Adrenal gland (tissue), 5 donors: Measurements from ENCODE around the gene FHAD1.

Source experiments
- POLR2A ChIP-seq, 2 donors: fragments of 450-650 bp; IDR thresholded peaks; one replicate each; pipeline ENCODE4 v1.6.1; 2017; ENCODE audit warnings: antibody characterized with exemption in 2 of 2, mild to moderate bottlenecking in 2 of 2, moderate library complexity in 1 of 2
- TF ChIP-seq, protein P1 (sequence below), 6 experiments: fragments of 450-650 bp in 4 of 6; fragments of 200-600 bp in 2 of 6; sonication (generic) in 1 of 6; IDR thresholded peaks; 1 replicate in 5 of 6; 2 replicates in 1 of 6; pipeline versions ENCODE4 v1.5.1 to v1.8.0; 2016 to 2021; ENCODE audit warnings: antibody characterized with exemption in 6 of 6, mild to moderate bottlenecking in 2 of 6, moderate library complexity in 1 of 6
- donor health status: DM: no; HTN: no; CAD: no.

DNA sequence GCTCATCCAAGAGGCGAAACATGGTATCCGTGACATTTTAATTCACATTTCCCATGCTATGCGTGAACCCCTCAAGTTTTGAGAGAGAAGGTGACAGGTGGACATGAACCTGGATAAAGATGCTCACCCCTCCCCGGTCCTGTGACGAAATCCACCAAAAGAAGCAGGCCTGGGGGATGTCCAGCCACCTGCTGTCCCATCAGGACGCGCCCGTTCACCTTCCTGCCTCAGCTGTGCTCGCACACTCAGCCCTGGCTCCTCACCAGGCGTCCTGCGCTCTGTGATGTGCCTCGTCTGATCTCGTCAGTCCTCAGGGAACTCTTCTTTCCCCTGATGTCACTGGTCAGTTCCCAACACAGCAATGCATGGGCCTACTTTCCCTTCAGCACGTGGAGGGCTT is 10.3 kb downstream of the FHAD1 start:
- TF ChIP-seq, protein P1, sequence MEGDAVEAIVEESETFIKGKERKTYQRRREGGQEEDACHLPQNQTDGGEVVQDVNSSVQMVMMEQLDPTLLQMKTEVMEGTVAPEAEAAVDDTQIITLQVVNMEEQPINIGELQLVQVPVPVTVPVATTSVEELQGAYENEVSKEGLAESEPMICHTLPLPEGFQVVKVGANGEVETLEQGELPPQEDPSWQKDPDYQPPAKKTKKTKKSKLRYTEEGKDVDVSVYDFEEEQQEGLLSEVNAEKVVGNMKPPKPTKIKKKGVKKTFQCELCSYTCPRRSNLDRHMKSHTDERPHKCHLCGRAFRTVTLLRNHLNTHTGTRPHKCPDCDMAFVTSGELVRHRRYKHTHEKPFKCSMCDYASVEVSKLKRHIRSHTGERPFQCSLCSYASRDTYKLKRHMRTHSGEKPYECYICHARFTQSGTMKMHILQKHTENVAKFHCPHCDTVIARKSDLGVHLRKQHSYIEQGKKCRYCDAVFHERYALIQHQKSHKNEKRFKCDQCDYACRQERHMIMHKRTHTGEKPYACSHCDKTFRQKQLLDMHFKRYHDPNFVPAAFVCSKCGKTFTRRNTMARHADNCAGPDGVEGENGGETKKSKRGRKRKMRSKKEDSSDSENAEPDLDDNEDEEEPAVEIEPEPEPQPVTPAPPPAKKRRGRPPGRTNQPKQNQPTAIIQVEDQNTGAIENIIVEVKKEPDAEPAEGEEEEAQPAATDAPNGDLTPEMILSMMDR (IDR thresholded peaks at IDR 0.05) = no peak
- TF ChIP-seq POLR2A (IDR thresholded peaks at IDR 0.05) = no peak
